Measurements from ENCODE around the gene BGN. TPM values are rescaled to one million over a fixed set of nuclear protein-coding genes. Genes with fewer than 3 reads are reported as not detected.

Gene BGN
- total RNA-seq, 1 experiment from 2014 or later = 0.37 TPM

GRCh38 chrX:153519569-153520286 lies 24.9 kb downstream of the BGN start:
- H3K4me1 ChIP-seq (ENCODE audit: control insufficient read depth in 1 of 2, insufficient read depth in 2 of 2, low read length in 2 of 2) = no peaks in the 10 kb centered on the region
- no peak overlapping the region for H2AFZ ChIP-seq (ENCODE audit: low read depth, low read length, poor library complexity, severe bottlenecking)
- no peak for ATAC-seq
- H3K36me3 ChIP-seq (ENCODE audit: control insufficient read depth in 1 of 2, insufficient read depth in 2 of 2, low read length in 2 of 2) = no peaks in the 10 kb centered on the region
- no TSS peak for BruUV-seq (replicated peaks)
- H3K27ac ChIP-seq (ENCODE audit: low read depth, low read length) = no peak overlapping the region
- POLR2A ChIA-PET = no interaction called here
- H3K4me2 ChIP-seq (ENCODE audit: low read length) = no peak overlapping the region
- intact Hi-C loops (cut with micrococcal nuclease) = no loop called here
- H3K27me3 ChIP-seq (ENCODE audit: insufficient read depth, low read length) = no peaks in the 10 kb centered on the region
- no peaks in the 10 kb centered on the region for H3K9me2 ChIP-seq (ENCODE audit: insufficient read depth)
- no peak for DNase-seq (ENCODE audit: low read depth, low spot score)
- no peaks in the 10 kb centered on the region for H3K79me2 ChIP-seq (ENCODE audit: insufficient read depth, low read length)
- H3K9ac ChIP-seq (ENCODE audit: low read length) = no peak overlapping the region
- no peaks in the 10 kb centered on the region for H3K9me3 ChIP-seq (ENCODE audit: control insufficient read depth in 1 of 2, insufficient read depth in 1 of 2, low read depth in 1 of 2, low read length in 2 of 2)
- no peak overlapping the region for H3K4me3 ChIP-seq (replicated peaks in 1 of 2; ENCODE audit: low read depth in 1 of 2, low read length in 2 of 2)
- TF ChIP-seq ZFX (IDR thresholded peaks at IDR 0.05) (no peak), MAX (IDR thresholded peaks at IDR 0.05) (no peak), EZH2 (IDR thresholded peaks at IDR 0.05) (no peak), CEBPB (IDR thresholded peaks at IDR 0.05; ENCODE audit: low read depth) (no peak), POLR2A (IDR thresholded peaks at IDR 0.05; ENCODE audit: borderline replicate concordance, extremely low read depth, insufficient read depth, insufficient read length) (no peak), SRF (IDR thresholded peaks at IDR 0.05; ENCODE audit: low read depth) (no peak), ELF1 (IDR thresholded peaks at IDR 0.05; ENCODE audit: borderline replicate concordance, low read depth) (no peak), YY1 (IDR thresholded peaks at IDR 0.05; ENCODE audit: extremely low read depth, insufficient replicate concordance, low read depth, low read length) (no peak), TCF7L2 (IDR thresholded peaks at IDR 0.05; ENCODE audit: borderline replicate concordance, extremely low read depth, insufficient read depth, insufficient read length) (no peak), EGR1 (IDR thresholded peaks at IDR 0.05; ENCODE audit: low read depth) (no peak), ZNF274 (IDR thresholded peaks at IDR 0.05; ENCODE audit: low read depth, low read length) (no peak), FOSL1 (IDR thresholded peaks at IDR 0.05; ENCODE audit: low read depth) (no peak), JUND (IDR thresholded peaks at IDR 0.05) (no peak)
- TF ChIP-seq, protein P1, sequence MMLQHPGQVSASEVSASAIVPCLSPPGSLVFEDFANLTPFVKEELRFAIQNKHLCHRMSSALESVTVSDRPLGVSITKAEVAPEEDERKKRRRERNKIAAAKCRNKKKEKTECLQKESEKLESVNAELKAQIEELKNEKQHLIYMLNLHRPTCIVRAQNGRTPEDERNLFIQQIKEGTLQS (IDR thresholded peaks at IDR 0.05) = no peak
- TF ChIP-seq, protein P2, sequence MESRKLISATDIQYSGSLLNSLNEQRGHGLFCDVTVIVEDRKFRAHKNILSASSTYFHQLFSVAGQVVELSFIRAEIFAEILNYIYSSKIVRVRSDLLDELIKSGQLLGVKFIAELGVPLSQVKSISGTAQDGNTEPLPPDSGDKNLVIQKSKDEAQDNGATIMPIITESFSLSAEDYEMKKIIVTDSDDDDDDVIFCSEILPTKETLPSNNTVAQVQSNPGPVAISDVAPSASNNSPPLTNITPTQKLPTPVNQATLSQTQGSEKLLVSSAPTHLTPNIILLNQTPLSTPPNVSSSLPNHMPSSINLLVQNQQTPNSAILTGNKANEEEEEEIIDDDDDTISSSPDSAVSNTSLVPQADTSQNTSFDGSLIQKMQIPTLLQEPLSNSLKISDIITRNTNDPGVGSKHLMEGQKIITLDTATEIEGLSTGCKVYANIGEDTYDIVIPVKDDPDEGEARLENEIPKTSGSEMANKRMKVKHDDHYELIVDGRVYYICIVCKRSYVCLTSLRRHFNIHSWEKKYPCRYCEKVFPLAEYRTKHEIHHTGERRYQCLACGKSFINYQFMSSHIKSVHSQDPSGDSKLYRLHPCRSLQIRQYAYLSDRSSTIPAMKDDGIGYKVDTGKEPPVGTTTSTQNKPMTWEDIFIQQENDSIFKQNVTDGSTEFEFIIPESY (IDR thresholded peaks at IDR 0.05; ENCODE audit: extremely low read depth, insufficient replicate concordance, low read length) = no peak
- no peaks in the 10 kb centered on the region for H4K20me1 ChIP-seq (ENCODE audit: insufficient read depth)
- CTCF ChIA-PET = no interaction called here
- RAD21 ChIA-PET (ENCODE audit: low non-redundant PET in 1 of 2, low total read pairs in 2 of 2, uncharacterized antibody in 2 of 2, unreplicated experiment in 2 of 2) = no interaction called here

Measured in HCT116 (cell line).